Epidermal melanocyte (primary cell): Measurements from ENCODE around the gene VSTM1.

Experiments
- DNase-seq: peaks from one replicate; pipeline ENCODE4 v3.0.0; 2011; ENCODE audit warnings: low spot score; ENCODE audit not compliant: insufficient read length

VSTM1 gene

DNA sequence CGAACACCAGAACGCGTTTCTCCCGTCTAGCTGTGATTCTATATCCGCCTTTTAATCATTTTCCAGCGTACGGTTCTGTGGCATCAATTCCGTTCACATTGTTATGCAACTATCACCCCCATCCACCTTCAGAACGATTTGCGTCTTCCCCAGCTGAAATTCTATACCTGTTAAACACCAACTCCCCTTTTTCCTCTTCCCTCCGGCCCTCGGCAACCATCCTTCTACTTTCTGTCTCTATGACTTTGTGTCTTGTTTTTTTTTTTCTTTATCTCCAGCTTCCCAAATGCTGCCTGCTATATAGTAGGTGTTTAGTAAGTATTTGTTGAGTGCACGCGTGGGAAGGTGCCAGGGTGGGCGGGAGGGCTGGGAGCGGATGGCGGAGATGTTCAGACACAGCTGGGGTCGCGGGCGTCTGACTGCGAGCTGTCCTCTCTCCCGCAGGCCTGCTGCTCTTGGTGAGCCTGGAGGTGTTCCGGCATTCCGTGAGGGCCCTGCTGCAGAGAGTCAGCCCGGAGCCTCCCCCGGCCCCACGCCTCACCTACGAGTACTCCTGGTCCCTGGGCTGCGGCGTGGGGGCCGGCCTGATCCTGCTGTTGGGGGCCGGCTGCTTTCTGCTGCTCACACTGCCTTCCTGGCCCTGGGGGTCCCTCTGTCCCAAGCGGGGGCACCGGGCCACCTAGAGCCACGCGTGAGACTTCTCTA, 52.0 kb downstream of the VSTM1 start:
- DNase-seq, result peak; percentile 7

DNA sequence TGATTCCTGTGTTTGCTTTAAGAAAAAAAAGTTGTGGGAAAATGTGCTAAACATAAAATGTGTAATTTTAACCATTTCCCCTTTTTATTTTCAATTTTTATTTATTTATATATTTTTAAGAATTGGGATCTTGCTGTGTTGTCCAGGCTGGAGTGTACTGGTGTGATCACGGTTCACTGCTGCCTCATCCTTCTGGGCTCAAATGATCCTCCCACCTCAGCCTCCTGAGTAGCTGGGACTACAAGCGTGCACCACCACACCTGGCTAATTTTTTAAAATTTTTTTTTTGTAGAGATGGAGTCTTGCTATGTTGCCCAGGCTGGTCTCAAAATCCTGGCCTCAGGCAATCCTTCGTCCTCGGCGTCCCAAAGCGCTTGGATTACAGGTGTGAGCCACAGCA, 53.2 kb downstream of the VSTM1 start:
- DNase-seq, result no peak

DNA sequence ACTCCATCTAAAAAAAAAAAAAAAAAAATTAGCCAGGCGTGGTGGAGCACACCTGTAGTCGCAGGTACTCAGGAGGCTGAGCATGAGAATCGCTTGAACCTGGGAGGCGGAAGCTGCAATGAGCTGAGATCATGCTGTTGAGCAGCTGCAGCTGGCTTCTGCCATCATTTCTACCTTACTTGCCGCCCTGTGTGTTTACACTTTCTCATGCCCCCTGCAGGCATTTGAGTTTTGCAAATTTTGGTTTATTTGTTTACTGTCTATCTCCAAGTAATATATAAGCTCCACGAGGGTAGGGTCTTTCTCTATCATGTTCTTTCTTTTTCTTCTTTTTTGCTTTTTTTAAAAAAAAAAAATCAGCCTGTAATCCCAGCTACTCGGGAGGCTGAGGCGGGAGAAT, 54.3 kb downstream of the VSTM1 start:
- DNase-seq, result no peak

DNA sequence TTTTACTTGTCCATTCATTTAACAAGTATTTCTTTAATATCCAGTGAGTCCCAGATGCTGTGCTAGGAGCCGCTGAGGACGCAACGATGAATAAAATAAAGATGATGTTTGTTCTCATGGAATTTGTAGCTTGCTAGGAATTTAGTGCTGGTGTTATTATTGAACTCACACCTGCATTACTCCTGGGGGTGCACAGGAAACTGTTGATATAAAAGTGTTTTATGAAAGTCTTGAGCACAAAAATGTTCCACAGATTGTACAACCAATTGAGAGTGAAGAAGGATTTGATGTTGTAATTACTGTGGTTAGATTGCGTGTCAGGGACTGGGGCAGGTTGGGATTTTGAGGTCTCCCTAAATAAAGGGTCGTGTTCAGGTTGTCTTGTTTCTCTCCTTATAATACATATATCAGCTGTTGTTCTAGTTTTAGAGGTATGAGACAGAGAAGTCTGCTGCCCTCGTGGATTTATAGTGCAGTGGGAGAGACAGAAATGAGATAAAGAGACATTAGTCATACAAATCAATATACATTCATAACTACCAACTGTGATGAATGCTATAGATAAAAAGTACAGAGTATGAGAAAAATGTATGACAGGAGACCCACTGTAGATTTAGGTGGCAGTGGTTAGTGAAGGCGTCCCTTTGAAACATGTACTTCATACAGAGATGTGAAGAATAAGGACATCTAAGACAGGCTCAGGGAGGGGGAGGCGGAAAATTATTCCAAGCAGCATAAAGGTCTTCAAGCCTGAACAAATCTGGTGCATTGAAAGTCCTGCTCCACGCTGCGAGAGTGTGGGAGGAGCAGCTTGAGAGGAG, 61.0 kb downstream of the VSTM1 start:
- DNase-seq, result peak; percentile 8

DNA sequence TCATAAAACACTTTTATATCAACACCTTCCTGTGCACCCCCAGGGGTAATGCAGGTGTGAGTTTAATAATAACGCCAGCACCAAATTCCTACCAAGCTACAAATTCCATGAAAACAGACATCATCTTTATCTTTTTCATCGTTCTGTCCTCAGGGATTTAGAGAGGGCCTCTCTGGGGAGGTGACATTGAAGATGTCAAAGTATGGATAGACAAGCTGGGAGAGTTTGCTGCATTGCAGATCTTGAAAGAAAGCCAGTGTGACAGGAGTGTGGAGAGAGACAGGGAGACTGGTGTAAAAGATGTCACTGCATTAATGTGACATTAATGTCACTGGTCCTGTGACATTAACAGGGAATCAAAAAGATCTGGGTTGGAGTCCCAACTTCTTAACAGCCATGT, 62.2 kb downstream of the VSTM1 start:
- DNase-seq, result peak; percentile 12

DNA sequence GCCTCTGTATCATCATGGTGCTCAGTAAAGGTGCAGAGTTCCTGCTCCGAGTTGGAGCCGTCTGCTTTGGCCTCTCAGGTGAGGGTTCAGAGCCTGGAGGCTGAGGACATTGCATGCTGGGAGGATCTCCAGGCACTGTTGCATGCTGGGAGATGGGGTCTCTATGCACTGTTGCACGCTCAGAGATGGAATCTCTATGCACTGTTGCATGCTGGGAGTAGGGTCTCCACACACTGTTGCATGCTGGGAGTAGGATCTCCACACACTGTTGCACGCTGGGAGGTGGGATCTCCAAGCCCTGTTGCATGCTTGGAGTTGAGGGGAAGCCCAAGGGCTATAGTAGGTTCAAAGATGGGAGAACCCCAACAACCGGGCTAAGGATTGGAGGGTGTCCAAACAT, 64.0 kb downstream of the VSTM1 start:
- DNase-seq, result peak; percentile 1

DNA sequence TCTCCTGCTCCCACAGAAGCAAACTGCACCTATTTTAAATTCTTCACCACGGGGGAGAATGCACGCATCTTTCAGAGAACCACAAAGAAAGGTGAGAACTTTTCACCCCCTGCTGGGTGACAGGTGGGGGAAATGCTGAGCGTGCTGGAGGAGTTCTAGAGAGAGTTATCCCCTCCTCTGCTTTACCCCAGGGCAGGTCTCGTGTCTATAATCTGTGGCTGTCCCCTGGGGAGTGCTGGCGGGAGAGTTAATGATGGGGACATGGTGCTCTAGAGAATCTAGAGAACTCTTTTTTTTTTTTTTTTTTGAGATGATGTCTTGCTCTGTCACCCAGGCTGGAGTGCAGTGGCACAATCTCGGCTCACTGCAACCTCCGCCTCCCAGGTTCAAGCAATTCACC, 65.5 kb downstream of the VSTM1 start:
- no peak for DNase-seq

DNA sequence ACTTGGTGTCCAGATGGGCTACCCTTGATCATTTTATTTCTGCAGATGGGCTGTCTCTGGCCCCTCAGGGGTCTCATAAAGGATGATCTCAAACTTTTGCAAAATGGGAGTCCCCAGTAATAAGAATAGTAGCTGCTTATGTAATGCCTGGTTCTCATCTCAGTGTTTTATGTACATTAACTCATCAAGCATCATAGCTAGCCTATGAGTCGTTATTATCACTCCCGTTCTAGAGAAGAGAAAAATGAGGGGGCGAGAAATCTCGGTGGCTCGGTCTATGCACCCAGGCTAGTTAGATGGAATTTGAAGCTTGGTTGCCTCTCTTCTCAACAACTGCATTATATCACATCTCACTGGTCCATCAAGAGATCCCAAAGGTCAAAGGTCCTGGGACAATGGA, 68.9 kb downstream of the VSTM1 start:
- DNase-seq, result no peak

DNA sequence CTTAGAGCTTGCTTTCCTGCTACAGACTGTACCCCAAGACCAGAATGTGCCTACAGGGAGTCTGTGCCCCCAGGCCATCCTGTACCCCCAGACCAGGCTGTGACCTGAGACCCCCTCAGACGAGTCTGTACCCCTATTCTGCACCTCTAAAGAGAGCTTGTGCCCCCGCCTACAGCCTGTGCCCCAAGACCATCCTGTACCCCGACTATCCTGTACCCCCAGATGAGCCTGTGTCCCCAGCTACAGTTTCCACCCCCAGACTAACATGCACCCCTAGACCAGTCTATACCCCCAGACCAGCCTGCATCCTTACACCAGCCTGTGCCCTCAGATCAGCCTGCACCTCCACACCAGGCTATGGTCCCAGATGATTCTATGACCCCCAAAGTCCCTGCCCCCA, 70.2 kb downstream of the VSTM1 start:
- peak; percentile 12 for DNase-seq

DNA sequence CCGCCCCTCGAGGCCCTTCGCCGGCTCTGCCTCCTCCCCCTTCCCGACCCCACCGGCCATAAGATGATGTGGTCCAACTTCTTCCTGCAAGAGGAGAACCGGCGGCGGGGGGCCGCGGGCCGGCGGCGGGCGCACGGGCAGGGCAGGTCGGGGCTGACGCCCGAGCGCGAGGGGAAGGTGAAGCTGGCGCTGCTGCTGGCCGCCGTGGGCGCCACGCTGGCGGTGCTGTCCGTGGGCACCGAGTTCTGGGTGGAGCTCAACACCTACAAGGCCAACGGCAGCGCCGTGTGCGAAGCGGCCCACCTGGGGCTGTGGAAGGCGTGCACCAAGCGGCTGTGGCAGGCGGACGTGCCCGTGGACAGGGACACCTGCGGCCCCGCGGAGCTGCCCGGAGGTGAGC, 70.9 kb downstream of the VSTM1 start:
- DNase-seq, result no peak

DNA sequence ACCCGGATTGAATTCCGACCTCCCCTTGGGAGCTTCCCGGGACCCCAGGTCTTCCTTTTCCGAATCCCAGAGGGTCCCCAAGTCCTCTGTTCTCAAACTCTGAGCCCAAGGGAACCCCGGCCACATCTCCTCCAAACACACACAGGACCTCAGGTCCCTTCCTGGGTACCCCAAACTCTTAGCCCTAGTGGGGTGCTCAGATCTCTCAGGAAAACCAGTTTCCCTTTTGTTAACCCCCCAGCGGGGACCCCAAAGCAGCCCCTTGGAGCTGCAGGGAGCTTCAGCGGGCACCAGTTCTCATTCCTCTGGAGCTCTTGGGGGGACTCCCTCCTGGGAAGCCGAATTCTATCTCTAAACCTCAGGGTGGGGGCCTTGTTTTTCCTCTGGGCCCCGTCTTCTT, 71.5 kb downstream of the VSTM1 start:
- DNase-seq, result peak; percentile 3

DNA sequence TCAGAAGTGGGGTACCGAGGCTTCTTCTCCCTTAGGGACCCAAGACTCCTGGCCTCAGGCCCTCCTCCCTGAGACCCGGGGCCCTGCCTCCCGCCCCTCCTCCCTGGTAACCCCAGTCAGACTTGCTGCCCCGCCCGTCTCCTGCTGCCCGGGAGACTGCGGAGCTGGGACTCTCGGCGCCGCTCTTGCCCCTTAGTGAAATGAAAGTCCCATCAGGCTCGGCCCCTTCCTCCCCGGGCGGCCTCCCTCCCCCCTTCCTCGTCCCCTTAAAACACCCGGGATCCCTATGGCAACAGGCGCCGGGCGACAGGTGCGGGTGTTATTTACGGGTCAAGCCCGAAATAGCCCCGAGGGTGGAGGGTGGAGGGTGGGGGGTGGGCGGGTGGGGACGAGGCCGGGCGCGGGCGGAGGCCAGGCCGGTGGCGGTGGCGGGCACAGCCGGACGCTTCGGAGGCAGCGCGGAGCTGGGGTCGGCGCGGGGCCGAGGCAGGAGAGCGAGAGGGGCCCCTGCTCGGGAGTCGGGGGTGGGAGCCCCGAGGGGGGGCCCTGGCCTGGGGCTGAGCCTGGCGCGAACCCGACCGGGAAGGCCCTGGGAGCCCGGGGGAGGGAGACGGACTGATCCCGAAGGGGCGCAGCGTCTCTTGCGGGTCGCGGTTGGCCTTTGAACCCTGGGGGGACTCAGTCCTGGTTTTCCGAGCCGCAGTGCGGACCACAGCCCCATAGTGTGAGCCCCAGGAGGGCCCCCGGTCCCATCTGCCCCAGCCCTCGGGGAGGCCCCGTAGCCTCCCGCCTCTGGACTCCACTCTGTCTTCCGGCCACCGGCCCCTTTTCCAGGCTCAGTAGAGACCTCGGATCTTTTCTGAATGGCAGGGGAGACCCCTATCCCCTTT, 72.2 kb downstream of the VSTM1 start, which contains the start of gene CACNG6:
TSS of gene CACNG6 (plus strand) at position 414 of the 890 bp plus-strand sequence. CDS start 1,241 bp downstream, outside the sequence.
- peak; percentile 32 for DNase-seq
